ENCODE measurements around the gene TMEM51. TPM values are rescaled to one million over a fixed set of nuclear protein-coding genes. Genes with fewer than 3 reads are reported as not detected.

TMEM51 gene
- total and polyA plus RNA-seq, 9 of the 15 experiments (the other 6 are each of a cell fraction or from before 2014, with no cell fraction given), result 0.06 to 1.4 (median 0.58) TPM

- FAIRE-seq (no peak), DNase-seq (ENCODE audit: extremely low read depth in 1 of 4, low spot score in 3 of 4) (no peak), ATAC-seq (no peak)
- H3K9me3 ChIP-seq (replicated peaks; ENCODE audit: control insufficient read depth, insufficient read depth, low read depth, low read length), result no peaks in the 10 kb centered on the region
- no peak overlapping the region for H3K27ac ChIP-seq (ENCODE audit: extremely low read depth, low read depth, low read length)
- CTCF ChIA-PET (ENCODE audit: low intra/inter-chr PET ratio), result no interaction called here
- no peak overlapping the region for H3K4me2 ChIP-seq (ENCODE audit: insufficient read depth, low read length)
- POLR2A ChIA-PET, result interaction anchor here (1.1 kb wide), 1 partner anchor 29 kb away, joined by 4 read pairs; no protein-coding TSS in a partner anchor
- H3K9ac ChIP-seq (ENCODE audit: insufficient read depth in 1 of 2, low read depth in 2 of 2, low read length in 2 of 2), result no peak overlapping the region
- H2AFZ ChIP-seq (ENCODE audit: low read depth, low read length), result no peak overlapping the region
- TF ChIP-seq SRSF7 (optimal IDR thresholded peaks at IDR 0.05; ENCODE audit: low read depth, low read length) (no peak), ZNF408 (CRISPR knock-in tag; IDR thresholded peaks at IDR 0.05; ENCODE audit: low read depth) (no peak)
- TF ChIP-seq, protein P1, sequence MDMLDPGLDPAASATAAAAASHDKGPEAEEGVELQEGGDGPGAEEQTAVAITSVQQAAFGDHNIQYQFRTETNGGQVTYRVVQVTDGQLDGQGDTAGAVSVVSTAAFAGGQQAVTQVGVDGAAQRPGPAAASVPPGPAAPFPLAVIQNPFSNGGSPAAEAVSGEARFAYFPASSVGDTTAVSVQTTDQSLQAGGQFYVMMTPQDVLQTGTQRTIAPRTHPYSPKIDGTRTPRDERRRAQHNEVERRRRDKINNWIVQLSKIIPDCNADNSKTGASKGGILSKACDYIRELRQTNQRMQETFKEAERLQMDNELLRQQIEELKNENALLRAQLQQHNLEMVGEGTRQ (CRISPR knock-in tag; IDR thresholded peaks at IDR 0.05), result peak; percentile 47
- in situ Hi-C loops (cut with MboI), result no loop called here
- H3K36me3 ChIP-seq (ENCODE audit: control insufficient read depth, insufficient read depth, low read length), result no peaks in the 10 kb centered on the region
- BruUV-seq (replicated peaks), result no TSS peak
- no peaks in the 10 kb centered on the region for H4K20me1 ChIP-seq (replicated peaks; ENCODE audit: control insufficient read depth, insufficient read depth, low read length)
- no peaks in the 10 kb centered on the region; a peak in 1 of 5 replicates for H3K4me1 ChIP-seq (replicated peaks in 1 of 2; ENCODE audit: control insufficient read depth in 2 of 2, insufficient read depth in 2 of 2, low read length in 2 of 2)
- intact Hi-C loops (cut with micrococcal nuclease), result no loop called here
- H3K4me3 ChIP-seq, result no peak overlapping the region
- H3K79me2 ChIP-seq (ENCODE audit: control insufficient read depth, insufficient read depth, low read length), result no peaks in the 10 kb centered on the region
- 6% methylated on average over 8 of the region's 8 CpGs for WGBS (ENCODE audit: insufficient coverage, low coverage, missing lambda C conversion rate)
- no peaks in the 10 kb centered on the region for H3K9me1 ChIP-seq (ENCODE audit: control insufficient read depth, insufficient read depth, low read length)
- H3K27me3 ChIP-seq (ENCODE audit: control insufficient read depth in 2 of 2, insufficient read depth in 2 of 2, low read length in 2 of 2), result peaks cover 24 to 66% of the 10 kb centered on the region in 2 experiments
These were observed 43.4 kb downstream of the TMEM51 start for GRCh38 chr1:15196807-15197530.
